HepG2 (cell line): ENCODE measurements around the gene ST3GAL2. TPM values are rescaled to one million over a fixed set of nuclear protein-coding genes. Genes with fewer than 3 reads are reported as not detected.

Experiments
- BCL6 ChIP-seq: IDR thresholded peaks from 2 replicates; pipeline ENCODE4 v1.6.1; 2016; ENCODE audit warnings: missing genetic modification reagents, missing compliant biosample characterization
- CBFB ChIP-seq: sonication (generic); formaldehyde crosslinking; IDR thresholded peaks from 2 replicates; pipeline ENCODE4 v1.4.0; 2020; ENCODE audit warnings: missing genetic modification reagents
- GABPB1 ChIP-seq: IDR thresholded peaks from 2 replicates; pipeline ENCODE4 v1.6.1; 2016; ENCODE audit warnings: mild to moderate bottlenecking, missing genetic modification reagents, moderate library complexity, missing compliant biosample characterization
- HNF4G ChIP-seq, 2 experiments: sonication (generic) in 1 of 2; formaldehyde crosslinking in 1 of 2; IDR thresholded peaks; 2 replicates each; pipeline versions ENCODE4 v1.4.0 to v1.6.1; 2011 to 2020; ENCODE audit warnings: borderline replicate concordance in 2 of 2, low read depth in 2 of 2, mild to moderate bottlenecking in 2 of 2, low read length in 1 of 2, missing genetic modification reagents in 1 of 2, moderate library complexity in 1 of 2
- NCOA5 ChIP-seq: sonication (generic); formaldehyde crosslinking; IDR thresholded peaks from 2 replicates; pipeline ENCODE4 v1.4.0; 2020; ENCODE audit warnings: missing genetic modification reagents
- RCOR2 ChIP-seq: IDR thresholded peaks from 2 replicates; pipeline ENCODE4 v1.6.1; 2016; ENCODE audit warnings: missing biosample characterization, missing genetic modification reagents
- SKI ChIP-seq: fragments of 450-650 bp; IDR thresholded peaks from one replicate; pipeline ENCODE4 v1.6.1; 2018; ENCODE audit warnings: mild to moderate bottlenecking; ENCODE audit not compliant: partially characterized antibody
- TIGD3 ChIP-seq: sonication (generic); formaldehyde crosslinking; IDR thresholded peaks from 2 replicates; pipeline ENCODE4 v1.5.1; 2020; ENCODE audit warnings: mild to moderate bottlenecking, missing genetic modification reagents, borderline replicate concordance
- ZBTB40 ChIP-seq, 2 experiments: fragments of 450-650 bp in 1 of 2; sonication (generic) in 1 of 2; formaldehyde crosslinking in 1 of 2; IDR thresholded peaks; 2 replicates each; pipeline versions ENCODE4 v1.6.1 to v1.8.0; 2016 to 2022; ENCODE audit warnings: antibody characterized with exemption in 1 of 2, mild to moderate bottlenecking in 1 of 2, missing genetic modification reagents in 1 of 2
- ZNF484 ChIP-seq: sonication (generic); formaldehyde crosslinking; IDR thresholded peaks from 2 replicates; pipeline ENCODE4 v1.5.1; 2020; ENCODE audit warnings: mild to moderate bottlenecking, low read depth, missing genetic modification reagents, borderline replicate concordance
- ZNF562 ChIP-seq: sonication (generic); formaldehyde crosslinking; IDR thresholded peaks from 2 replicates; pipeline ENCODE4 v1.8.0; 2022; ENCODE audit warnings: missing genetic modification reagents, borderline replicate concordance
- ZNF614 ChIP-seq: IDR thresholded peaks from 2 replicates; pipeline ENCODE4 v1.6.1; 2018; ENCODE audit warnings: missing biosample characterization, missing genetic modification reagents, inconsistent platforms, borderline replicate concordance
- ZNF800 ChIP-seq: sonication (generic); formaldehyde crosslinking; IDR thresholded peaks from 2 replicates; pipeline ENCODE4 v1.4.0; 2020; ENCODE audit warnings: missing genetic modification reagents
- ZSCAN12 ChIP-seq: sonication (generic); formaldehyde crosslinking; IDR thresholded peaks from 2 replicates; pipeline ENCODE4 v1.9.0; 2021; ENCODE audit warnings: mild to moderate bottlenecking, missing genetic modification reagents
- polyA plus RNA-seq, 8 experiments: library from polyadenylated mRNA; depleted of rRNA in 3 of 8; stranded (reverse) in 7 of 8; unstranded in 1 of 8; fragments of >200 nt; fragmentation: Illumina TruSeq in 4 of 8; extraction: Trizol in 4 of 8; gene quantifications; 2 replicates each; pipeline versions ENCODE4 v1.2.1 to v1.2.3, GENCODE V29; 2011 to 2016; ENCODE audit warnings: low read depth in 4 of 8, missing spikeins in 1 of 8, mixed read lengths in 1 of 8; ENCODE audit not compliant: insufficient read depth in 1 of 8
- total RNA-seq, 5 experiments: library from RNA; depleted of rRNA; stranded (reverse); fragments of >200 nt; fragmentation: Illumina TruSeq; extraction: Trizol; gene quantifications; 2 replicates each; pipeline ENCODE4 v1.2.3, GENCODE V29; 2016; ENCODE audit warnings: low read depth in 1 of 5

The ST3GAL2 gene
- total and polyA plus RNA-seq, 2 of the 13 experiments (the other 11 are each of a cell fraction or from before 2014, with no cell fraction given) = 16.3 to 24.9 TPM

GRCh38 chr16:70454222-70455034, 15.5 kb upstream of the ST3GAL2 start, which contains the start of gene FCSK (continued):
- TF ChIP-seq ZBTB40 (IDR thresholded peaks at IDR 0.05) = no peak
- TF ChIP-seq ZBTB40 (CRISPR knock-in tag; IDR thresholded peaks at IDR 0.05) = peak; percentile 54
- TF ChIP-seq HNF4G (IDR thresholded peaks at IDR 0.05; ENCODE audit: borderline replicate concordance, low read depth, low read length) = no peak
- TF ChIP-seq HNF4G (CRISPR knock-in tag; IDR thresholded peaks at IDR 0.05; ENCODE audit: borderline replicate concordance, low read depth) = peak; percentile 84
- TF ChIP-seq TIGD3 (CRISPR knock-in tag) = no peak
- TF ChIP-seq RCOR2 (CRISPR knock-in tag) = no peak
- TF ChIP-seq SKI = peak; percentile 9
- TF ChIP-seq GABPB1 (CRISPR knock-in tag) = peak; percentile 92
- peak; percentile 76; the same call in 1 of the 2 replicates for TF ChIP-seq ZSCAN12 (CRISPR knock-in tag)
- peak; percentile 50 for TF ChIP-seq BCL6 (CRISPR knock-in tag)
- TF ChIP-seq NCOA5 (CRISPR knock-in tag) = 0 out of 2 replicates have a peak, but pooled peaks have one; percentile 39
- TF ChIP-seq CBFB (CRISPR knock-in tag) = peak; percentile 83
- peak; percentile 93 for TF ChIP-seq ZNF800 (CRISPR knock-in tag)
- TF ChIP-seq ZNF614 (CRISPR knock-in tag) = no peak
- TF ChIP-seq ZNF484 (CRISPR knock-in tag) = peak; percentile 70; the same call in 1 of the 2 replicates
- TF ChIP-seq ZNF562 = no peak
